GM18507 (cell line): ENCODE measurements around the gene VPS50.

Experiments
- DNase-seq: peaks from one replicate; pipeline ENCODE4 v3.0.0; 2011; ENCODE audit warnings: low read depth; ENCODE audit not compliant: insufficient read length; ENCODE audit errors: extremely low spot score
- FAIRE-seq: peaks from 2 replicates; lab custom pipeline; 2011; peaks lifted over from hg19 to GRCh38; lab: Jason Lieb, UNC

VPS50 gene, protein sequence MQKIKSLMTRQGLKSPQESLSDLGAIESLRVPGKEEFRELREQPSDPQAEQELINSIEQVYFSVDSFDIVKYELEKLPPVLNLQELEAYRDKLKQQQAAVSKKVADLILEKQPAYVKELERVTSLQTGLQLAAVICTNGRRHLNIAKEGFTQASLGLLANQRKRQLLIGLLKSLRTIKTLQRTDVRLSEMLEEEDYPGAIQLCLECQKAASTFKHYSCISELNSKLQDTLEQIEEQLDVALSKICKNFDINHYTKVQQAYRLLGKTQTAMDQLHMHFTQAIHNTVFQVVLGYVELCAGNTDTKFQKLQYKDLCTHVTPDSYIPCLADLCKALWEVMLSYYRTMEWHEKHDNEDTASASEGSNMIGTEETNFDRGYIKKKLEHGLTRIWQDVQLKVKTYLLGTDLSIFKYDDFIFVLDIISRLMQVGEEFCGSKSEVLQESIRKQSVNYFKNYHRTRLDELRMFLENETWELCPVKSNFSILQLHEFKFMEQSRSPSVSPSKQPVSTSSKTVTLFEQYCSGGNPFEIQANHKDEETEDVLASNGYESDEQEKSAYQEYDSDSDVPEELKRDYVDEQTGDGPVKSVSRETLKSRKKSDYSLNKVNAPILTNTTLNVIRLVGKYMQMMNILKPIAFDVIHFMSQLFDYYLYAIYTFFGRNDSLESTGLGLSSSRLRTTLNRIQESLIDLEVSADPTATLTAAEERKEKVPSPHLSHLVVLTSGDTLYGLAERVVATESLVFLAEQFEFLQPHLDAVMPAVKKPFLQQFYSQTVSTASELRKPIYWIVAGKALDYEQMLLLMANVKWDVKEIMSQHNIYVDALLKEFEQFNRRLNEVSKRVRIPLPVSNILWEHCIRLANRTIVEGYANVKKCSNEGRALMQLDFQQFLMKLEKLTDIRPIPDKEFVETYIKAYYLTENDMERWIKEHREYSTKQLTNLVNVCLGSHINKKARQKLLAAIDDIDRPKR

DNA sequence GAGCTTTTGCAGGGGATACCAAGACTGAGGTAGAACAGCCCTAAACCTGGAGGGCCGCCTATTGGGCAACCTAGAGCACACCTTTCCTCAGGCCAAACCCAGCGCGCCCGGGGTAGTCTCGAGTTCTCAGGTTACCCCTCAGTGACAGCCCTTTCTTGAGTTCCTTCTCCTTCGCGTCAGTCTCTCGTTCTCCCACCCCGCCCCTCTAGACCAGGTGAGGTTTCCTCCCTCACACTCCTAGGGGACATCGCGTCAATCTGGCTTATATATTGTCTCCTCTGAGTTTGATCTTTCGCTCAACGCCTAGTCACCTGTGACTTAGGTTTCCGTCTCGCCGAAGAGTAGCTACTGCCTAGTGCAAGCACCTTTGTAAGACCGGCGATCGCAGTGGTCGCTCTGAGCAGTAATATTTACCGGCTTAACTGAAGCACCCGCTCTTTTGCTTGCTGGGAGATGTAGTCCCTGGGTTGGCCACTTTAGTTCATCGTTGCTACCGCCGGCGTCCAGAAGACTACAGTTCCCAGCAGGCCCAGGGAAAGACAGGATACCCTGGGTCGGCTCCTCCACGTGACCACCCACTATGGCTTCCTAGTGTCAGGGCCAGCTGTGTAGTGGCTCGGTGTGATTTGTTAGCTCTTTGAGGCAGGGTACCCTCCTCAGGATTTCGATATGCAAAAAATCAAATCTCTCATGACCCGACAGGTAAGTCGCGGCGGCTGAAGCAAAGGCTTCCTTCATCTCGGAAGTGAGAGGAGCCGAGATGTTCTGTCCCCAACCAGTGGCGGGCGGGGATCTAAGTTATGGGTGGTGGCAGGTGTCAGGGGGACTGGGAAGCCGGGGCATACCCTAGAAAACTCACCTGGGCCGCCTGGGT is at the start of gene VPS50:
Gene VPS50, plus strand, starts transcription at position 568 of the 874 bp plus-strand sequence. Its CDS starts 102 bp downstream, at position 670.
- peak; percentile 78 for DNase-seq
- peak; percentile 97 for FAIRE-seq

DNA sequence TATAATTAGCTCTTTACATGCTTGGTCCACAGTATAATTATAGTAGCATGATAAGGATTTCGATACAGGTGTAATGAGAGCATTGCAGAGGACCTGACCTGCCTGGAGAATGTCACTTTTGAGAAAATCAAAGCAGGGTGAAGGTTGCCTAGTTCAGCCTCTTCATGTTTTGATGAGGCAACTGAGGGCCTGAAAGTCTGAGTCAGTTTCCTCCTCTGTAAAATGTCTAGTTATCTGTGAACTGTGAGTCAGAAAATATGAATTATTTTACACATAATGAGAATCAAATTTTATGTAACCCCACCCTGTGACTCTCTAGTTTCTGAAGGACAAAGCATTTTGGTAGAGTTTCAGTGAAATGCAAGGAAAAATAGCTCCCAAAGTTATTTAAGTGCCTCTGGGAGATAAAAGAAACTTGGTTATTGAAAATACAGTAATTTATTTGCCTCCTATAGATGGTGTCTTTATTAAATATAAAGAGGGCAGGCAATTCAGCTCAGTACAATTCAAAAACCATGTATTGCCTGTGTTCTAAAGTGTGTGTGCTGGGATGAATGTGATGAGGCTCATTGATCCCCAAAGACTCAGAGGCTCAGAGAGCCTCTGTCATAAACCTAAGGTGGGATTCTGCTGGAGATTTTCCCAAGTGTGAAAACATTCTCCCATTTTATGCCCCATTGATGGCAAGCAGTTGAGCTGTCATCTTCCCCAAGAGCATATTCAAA is 46.7 kb upstream of the VPS50 start:
- FAIRE-seq (no peak), DNase-seq (no peak)

DNA sequence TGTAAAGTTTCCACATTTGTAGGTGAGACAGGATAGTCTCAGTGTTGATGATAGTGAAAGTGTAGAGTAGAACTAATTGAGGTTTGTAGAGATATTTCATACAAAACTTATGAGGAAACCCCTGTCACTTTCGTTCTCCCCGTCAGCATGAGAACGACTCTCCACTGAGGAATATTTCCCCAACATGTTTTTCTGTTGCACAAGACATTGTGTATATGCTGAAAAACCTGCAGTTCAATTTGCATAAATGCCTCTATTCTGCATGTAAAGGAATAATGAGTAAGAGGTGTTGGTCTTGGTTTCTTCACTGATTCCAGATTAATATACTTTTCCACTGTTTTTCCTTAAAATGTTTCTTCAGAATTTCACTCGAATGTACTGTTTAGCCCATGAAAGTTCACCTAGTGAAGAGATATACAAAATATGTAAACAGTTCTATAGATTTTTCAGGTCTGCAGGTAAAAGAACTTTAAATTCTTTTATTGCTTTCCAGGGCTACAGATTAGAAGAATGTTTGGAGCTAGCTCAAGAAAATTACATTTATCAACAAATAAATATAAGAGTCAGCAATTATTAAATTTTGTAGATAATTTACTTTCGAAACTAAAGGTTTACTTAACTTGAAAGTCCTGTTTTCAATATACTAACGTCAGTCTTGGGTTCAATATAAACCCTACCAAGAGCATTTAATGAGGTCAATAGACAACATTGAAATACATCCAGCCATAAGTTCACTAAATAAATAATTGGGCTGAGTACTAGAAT is 43.1 kb upstream of the VPS50 start:
- FAIRE-seq (no peak), DNase-seq (no peak)

DNA sequence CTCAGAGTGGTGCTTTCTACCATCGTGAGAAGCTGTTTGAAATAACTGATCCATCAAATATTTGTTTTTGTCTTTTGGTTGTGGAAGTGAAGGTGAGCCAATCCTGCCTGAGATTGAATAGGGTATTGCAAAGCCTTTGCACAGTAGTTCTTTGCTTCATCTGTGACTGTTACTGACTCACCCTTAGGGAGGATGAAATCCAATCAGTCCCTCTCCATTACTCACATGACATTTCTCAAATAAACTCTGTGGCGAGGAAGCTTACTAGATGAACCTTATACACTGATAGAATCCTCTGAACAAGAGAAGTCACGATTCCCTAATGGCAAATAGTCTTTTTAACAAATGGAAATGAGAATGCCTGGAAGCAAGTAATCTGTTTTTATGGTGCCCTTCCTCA is 37.8 kb upstream of the VPS50 start:
- DNase-seq = no peak
- FAIRE-seq = no peak

DNA sequence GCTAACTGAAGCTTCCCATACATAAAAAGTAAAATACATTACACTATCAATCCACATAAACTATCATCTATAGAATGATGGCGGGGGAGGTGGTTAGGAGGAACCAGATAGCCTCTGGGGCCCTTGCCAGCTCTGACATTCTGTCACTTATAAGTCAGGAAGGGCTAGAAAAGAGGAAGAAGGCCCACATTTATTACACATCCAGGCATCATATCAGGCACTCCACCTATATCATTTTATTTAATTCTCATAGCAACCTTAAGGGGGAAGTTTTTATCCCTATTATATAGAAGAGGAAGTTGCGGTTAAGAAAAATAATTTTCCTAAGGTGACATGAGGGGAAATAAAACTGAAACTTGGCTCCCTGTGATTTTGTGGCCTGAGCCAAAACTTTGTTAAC is 35.8 kb upstream of the VPS50 start:
- DNase-seq (no peak), FAIRE-seq (no peak)

DNA sequence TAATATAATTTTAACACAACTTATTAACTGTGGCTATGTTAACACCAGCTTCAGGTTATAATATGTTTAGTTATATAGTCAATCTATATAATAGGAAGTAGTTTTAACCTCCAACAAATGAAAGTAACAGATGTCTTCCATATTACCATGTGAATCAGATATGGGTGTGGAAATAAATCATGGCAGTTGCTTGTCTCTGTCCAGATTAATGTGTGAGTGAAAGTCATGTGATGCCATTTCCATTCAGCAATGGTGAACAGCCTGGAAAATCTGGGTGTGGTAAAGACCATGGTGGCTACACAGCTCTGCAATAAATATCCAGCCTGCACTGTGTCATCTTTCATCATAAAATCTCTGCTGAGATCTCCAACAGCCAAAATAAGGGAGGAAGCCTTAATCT is 33.7 kb upstream of the VPS50 start:
- no peak for DNase-seq
- FAIRE-seq = no peak

DNA sequence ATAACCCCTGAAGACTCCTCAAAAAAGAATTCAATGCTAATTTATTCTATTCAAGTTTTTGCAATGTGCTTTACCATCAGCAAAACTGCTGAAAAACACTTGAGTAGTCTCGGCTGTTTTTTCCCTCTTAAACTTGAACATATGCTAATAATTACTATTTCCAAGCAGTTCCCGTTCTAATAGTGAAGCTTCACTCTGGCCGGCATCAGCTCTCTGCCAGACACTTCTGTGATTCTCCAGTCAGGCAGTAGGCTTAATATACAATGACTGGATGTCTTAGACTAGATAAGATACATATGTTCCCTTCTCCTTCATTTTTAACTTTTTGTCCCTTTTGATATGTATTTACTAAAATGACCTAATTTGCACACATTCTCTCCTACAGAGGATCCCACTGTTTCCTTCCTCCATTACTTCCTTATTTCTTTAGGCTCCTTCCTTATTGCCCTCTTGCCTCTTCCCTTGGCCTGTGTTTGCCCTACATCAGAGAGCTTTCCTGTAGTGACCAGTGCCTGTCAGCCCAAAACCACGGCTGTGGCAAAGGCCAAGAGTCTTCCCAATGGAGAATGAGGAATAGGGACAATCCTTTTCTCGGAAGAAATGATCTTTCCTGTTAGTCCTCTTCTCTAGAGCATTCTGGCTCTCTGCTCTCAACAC is 29.4 kb upstream of the VPS50 start:
- no peak for DNase-seq
- FAIRE-seq = no peak

DNA sequence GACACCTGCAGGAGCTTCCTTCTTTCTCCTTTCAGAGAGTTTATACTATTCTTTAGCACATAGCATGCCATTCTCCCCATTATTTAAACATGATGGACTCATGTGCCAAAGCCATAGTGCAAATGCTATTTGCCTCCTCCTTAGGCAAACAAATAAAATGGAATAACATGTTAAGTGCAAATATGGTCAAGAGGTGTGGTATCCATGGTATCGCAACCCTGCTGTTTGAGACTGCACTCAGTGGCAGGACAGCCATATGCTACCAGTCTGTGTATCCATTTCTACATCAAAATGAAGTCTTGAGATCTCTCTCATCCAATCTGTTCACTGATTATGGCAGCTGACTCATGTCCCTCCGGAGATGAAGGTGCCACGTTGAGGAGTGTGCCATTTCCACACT is 28.7 kb upstream of the VPS50 start:
- DNase-seq = no peak
- FAIRE-seq = no peak

DNA sequence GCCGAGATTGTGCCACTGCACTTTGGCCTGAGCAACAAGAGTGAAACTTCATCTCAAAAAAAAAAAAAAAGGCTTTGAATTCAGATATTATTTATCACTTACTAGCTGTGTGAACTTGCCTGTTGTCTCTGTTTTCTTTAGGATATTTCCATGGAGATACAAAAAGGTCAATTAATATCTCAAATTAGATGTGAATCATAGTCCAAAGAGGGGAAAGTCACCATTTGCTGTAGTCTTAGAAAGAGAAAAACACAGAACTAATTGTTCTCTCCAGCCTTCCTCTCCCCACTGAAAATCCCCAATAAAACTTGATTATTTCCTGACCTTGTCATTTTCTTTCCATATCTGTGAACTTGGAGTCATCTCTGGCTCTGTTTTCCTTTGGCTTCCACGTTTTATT is 27.1 kb upstream of the VPS50 start:
- no peak for DNase-seq

DNA sequence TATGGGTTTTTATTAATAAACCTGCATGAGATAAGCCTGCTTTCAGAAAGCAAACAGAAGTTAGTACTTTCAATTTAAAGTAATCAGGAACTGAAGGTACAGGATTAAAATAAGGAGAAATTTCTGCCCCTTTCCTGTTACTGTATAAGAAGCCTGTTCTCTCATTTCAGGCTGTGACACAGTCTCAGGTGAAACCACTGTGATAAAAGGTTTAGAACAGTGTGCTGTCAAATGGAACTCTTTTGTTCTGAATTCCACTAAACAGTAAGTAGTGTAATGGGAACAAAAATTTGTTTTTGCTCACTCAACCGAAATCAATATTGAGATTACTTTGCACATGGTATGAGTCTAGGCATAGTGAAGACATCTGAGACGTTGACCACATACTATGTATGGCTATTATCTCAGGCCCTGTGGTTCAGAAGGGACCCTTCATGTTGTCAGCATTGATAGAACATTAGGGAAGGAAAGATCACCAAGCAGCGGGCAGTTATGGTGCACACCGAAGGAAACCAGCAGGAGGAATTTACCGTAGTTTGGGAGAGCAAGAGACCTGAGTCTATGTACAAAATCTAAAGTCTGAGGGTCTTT is 20.8 kb upstream of the VPS50 start:
- no peak for FAIRE-seq

More for the DNA sequence above, 27.1 kb upstream of the VPS50 start:
- FAIRE-seq = no peak

DNA sequence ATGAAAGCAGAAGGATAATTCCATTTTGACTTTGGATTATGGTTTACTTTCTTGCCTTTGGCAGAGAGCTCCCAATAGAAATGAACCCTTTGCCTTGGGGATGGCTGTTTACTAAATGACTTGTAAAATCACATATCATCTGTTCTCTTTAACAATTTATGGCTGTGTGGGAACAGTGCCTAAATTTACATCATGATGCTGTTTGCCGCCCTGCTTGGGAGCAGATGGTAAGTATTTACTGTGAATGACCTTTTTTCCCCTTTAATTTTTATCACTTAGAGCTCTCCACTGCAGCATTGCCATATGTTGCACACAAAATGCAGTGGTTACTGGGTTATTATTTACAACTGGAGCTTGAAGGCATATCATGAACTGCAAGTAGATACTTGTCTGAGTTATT is 19.3 kb upstream of the VPS50 start:
- DNase-seq (no peak), FAIRE-seq (no peak)

More for the DNA sequence above, 20.8 kb upstream of the VPS50 start:
- DNase-seq = no peak

DNA sequence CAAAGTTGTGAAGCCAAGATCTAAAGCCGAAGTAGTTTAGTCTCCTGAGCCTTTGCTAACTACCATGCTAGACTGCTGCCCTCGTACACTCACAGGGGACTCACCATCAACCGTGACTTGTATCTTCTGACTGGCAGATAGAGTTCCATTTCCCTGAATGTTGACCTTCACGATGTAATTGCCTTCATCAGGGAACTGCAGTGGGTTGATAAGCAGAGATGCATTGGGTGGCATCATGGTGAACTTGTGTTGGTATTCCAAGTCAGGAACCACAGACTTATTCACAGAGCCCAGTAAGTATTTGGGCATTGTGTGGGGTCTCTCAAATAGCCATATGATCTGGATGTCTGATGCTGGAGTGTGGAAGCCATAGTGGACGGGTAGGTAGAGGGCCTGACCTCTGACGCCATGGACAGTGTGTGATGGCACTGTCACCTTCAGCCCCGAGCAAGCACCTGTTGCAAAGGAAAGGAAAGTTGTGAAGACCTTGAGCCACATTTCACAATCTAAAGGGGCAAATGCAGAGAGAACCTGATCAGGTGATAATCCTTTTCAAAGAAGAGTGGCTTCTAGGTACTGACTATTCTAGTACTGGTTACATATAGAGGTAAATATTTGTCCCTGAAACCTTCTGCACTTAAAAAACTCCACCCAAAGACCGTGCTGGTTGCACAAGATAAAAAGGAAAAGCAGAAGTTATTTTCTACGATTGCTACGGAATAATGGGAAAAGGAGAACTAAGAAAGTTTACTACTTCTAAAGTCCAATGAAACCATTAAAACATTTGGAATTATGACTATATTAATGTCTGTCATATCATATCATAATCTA is 13.0 kb upstream of the VPS50 start:
- no peak for FAIRE-seq
- DNase-seq = no peak

DNA sequence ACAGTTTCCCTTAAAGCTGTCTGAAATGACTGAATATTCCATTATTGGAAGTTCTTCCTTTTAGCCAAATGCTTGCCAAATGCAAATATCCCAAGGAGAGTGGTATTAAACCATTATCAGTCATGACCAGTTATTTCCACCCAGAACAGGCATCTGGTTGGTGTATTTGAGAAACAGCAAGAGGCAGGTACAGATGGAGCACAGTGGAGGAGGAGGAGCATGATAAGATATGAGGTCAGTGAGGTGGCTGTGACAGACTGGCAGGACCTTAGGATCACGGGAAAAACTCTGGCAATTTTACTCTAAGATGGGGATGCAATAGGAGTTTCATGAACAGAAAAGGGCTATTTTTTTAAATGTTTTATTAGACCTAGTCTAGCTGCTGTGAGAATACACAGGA is 12.3 kb upstream of the VPS50 start:
- FAIRE-seq = no peak

DNA sequence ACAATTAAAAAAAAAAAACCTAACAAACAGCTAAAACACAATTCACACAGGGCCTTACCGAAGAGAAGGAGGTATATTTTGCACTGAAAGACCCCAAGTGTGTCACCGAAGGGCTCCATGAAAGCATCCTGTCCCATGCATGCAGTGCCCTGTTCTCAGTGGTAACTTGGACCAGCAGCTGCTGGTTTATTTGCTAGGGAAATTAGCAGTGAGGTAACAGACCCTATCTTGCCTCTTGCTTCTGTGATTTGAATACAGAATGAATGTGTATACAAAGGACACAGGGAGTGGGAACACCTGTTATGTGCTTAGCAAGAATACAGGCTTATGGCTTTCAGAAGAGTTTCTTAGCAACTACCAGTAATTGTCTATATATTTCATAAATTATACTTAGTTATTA is 5.9 kb upstream of the VPS50 start, which contains the start of gene HEPACAM2:
Gene HEPACAM2, minus strand, starts transcription at position 160 of the 400 bp plus-strand sequence.
- FAIRE-seq = no peak
- DNase-seq = no peak

More for the DNA sequence above, 12.3 kb upstream of the VPS50 start:
- DNase-seq = no peak

DNA sequence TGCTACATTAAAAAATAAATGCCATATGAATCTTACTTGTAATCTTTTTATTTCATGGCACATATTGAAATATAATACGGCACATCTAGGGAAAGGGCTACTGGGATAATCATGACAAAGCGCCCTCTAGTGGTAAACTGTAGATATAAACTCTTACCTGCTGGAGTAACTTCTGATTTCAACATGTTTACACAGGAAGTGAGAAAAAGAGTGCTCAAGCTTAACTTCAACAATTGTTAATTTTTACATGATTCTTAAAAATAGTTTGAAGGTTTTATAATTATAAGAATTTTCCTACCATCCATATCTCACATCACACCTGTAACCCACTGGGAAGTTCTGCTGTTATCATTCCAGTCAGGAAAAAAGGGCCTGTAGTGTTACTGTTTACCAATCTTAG is 3.9 kb upstream of the VPS50 start:
- no peak for DNase-seq
- peak; percentile 89 for FAIRE-seq

DNA sequence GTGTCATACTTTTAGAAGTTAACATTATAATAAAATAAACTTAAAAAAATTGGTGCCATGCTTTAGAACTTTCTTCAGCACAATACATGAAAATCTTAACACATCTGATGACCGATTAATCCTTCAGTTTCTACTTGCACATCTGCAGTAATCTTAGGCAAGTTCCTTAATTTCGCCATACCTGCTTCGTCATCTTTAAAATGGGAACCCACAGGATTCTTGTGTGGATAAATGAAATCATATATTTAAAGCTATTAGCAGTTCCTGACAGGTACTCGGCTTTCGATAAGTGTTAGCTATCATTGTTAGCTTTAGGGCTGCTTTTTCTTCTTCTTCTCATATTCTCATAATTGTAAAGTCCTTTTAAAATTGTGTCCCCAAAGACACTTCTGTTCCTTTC is 907 bp upstream of the VPS50 start:
- DNase-seq = no peak
- no peak for FAIRE-seq

DNA sequence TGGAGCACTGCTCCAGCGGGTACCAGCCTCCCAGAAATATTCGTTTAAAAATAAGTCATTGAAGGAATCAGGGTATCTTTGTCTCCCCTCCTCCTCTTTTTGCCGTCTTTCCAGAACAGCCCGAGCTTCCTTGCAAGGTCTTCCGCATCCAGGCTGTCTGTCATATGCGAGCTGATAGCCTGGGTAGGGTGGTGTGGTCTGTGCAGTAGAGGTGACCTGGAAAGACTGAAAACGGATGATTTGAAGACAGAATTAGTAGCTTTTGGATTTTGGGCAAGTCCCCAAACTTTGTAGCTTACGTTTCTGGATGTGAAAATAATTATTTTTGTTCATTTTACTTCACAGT is 480 bp downstream of the VPS50 start:
- FAIRE-seq (no peak), DNase-seq (no peak)
